GM19025 (cell line): Measurements from ENCODE around the gene HNF4A.

ENCODE experiments used
- ATAC-seq: cut with Tn5 transposase; IDR thresholded peaks from one replicate; pipeline ENCODE4 v1.9.1; 2021; ENCODE audit warnings: mild to moderate bottlenecking, low read depth, moderate library complexity; ENCODE audit not compliant: unreplicated experiment

Gene HNF4A

GRCh38 chr20:44390280-44390679, 34.8 kb downstream of the HNF4A start:
- no peak for ATAC-seq

- no peak for ATAC-seq
Measured at GRCh38 chr20:44392088-44392775, 36.7 kb downstream of the HNF4A start.

GRCh38 chr20:44392776-44393607, 37.5 kb downstream of the HNF4A start:
- ATAC-seq: no peak

DNA sequence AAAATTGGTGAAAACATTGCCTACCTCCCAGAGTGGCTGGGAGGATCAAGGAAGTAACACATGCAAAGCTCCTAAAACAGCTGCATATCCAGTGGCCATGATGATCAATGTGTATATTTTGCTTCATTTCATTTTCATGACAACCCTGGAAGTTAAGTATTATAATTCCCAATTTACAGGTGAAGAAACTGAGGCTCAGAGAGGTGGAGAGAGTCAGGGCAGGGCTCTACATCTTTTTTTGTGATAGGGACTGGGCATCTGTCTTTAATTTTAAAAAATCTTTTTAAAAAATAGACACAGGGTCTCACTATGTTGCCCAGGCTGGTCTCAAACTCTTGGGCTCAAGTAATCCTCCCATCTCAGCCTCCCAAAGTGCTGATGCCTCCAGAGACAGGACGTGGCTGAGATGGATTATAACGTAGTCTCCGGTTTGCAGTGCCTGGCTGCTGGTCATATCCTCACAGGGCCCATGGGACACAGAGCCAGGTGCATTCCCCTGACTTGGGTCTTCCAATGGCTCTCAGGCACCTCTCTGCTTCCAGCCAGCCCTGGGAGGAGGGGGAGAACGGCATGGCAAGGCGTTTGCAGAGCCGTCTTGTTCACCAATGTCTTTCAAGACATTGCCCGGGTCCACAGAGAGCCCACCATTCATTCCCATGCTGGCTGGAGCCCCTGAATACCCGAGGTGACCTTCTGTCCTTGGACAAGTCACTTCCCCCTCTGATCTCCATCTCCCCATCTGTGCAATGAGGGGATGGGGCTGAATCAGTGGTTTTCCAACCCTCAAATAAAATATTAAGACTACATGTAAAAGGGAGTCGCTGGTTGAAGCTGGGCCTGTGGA, 38.3 kb downstream of the HNF4A start:
- ATAC-seq: no peak

GRCh38 chr20:44394452-44394701, 38.9 kb downstream of the HNF4A start:
- no peak for ATAC-seq

GRCh38 chr20:44394702-44395460, 39.4 kb downstream of the HNF4A start:
- no peak for ATAC-seq

GRCh38 chr20:44395461-44396340, 40.2 kb downstream of the HNF4A start:
- no peak for ATAC-seq

- no peak for ATAC-seq
Measured at GRCh38 chr20:44396369-44397130, 41.1 kb downstream of the HNF4A start.

GRCh38 chr20:44398335-44398734, 42.8 kb downstream of the HNF4A start:
- ATAC-seq: no peak

DNA sequence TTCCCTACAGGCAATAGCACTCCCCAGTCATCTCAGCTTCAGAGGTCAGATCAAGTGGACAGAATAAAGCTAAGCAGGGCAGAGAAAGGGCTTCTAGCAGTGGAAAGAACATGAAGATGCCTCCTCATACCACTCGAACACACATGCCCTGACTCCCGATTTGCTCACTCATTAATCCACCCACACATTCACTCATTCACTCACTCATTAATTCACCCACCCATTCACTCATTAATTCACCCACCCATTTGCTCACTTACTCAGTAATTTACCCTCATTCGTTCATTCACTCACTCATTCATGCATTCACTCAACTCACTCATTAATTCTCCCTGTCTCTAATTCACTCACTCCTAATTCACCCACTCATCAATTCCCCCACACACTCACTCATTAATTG, 43.9 kb downstream of the HNF4A start:
- no peak for ATAC-seq

DNA sequence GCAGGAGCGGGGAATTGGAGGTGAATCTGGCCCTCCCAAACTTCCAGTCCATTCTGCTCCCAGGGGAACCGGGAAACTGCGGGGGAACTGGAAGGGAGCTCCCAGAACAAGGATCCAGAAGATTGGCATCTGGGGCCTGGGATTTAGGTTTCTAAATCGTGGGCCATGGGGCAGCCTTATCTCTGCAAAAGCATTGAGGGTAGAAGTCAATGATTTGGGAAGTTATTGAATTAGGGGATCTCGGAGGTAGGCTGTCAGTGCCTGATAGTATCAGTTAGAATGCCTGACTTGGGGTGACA, 45.1 kb downstream of the HNF4A start:
- ATAC-seq: no peak

- ATAC-seq: no peak
Measured at GRCh38 chr20:44400970-44401769, 45.7 kb downstream of the HNF4A start.

- no peak for ATAC-seq
Measured at GRCh38 chr20:44401770-44402390, 46.4 kb downstream of the HNF4A start.

DNA sequence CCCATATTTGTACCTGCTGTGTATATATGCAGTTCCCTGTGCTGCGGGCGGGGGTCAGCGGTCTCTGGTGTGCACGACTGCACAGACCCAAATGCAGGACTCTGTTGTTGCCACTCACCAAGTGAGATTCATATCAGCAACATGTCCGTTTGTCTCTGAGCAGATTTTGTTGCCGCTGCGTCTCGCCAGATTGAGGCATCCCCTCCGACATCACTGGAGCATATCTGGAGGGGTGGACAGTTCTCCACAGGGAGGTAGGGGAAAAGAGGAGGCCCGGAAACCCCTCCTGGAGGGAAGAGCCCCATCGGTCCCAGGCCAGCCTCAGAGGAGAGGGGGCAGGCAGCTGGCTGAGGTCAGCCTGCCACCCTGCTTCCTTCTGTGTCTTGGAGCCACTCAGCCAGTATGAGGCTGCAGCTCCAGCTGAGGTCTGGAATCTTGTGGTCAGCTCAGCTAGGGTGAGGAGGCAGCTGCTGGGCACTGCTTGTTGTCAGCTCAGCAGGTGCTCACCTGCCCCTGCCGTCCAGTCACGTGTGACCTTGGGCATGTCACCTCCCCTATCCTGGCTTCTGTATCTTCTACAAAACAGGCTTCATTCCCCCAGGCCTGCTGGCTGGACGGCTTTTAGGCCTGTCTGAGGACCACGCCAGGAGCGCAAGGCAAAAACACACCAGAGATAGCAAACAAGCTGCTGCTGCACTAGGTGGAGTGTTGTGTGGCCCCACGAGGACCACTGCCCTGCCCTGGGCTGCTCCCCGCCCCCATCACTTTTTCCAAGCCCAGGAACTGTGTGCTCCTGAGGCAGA, 47.1 kb downstream of the HNF4A start:
- ATAC-seq: no peak

GRCh38 chr20:44403194-44404112, 48.0 kb downstream of the HNF4A start:
- ATAC-seq: no peak
